ENCODE results near the gene ATAD3A.
"Not testable (repeated sequence)": the region's sequence is repeated elsewhere in the genome, so short reads cannot be mapped to it uniquely, and the experiment has no call there.

The ATAD3A gene

GRCh38 chr1:1511533-1512285 is at the start of gene ATAD3A:
Gene ATAD3A, plus strand, starts transcription at chr1:1512162. Its CDS starts 107 bp downstream, at chr1:1512269.
- peak; percentile 88 for DNase-seq

- DNase-seq: no peak
Observed at GRCh38 chr1:1462318-1462966, 49.5 kb upstream of the ATAD3A start.

- DNase-seq: no peak
Observed at GRCh38 chr1:1463312-1463711, 48.6 kb upstream of the ATAD3A start.

DNA sequence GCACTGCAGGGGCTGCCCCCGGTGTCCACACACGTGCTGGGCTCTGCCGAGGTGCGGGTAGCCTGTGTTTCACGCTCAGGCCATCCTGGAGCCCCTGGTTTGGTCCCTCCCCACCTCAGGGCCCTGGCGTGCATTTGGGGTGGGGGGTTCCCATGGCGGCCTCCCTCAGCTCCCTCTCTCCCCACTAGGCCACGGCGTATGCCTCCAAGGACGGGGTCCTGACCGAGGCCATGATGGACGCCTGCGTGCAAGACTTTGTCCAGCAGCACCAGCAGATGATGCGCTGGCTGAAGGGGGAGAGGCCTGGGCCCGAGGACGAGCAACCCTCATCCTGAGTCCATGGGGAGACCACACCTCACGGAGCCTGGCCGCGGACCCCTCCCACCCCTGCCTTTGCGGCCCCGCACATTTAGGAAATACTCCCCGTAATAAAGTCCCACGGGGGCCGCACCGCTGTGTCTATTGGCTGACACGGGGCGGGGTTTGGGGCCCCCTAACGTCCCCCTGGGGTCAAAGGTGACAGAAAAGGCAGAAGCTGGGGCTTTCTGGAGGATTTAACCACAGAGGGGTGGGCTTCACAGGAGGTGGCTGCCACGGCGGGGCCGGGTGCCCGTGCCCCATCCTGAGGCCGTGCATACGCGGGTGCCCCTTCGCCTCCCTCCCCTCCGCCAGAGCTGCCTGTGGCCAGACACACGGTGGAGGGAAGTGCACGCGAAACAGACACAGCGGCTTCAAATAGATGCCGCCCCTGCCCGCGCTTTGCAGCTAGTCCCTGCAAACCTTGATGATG is 43.6 kb upstream of the ATAD3A start:
- DNase-seq: not testable (repeated sequence)

- DNase-seq: no peak
Observed at GRCh38 chr1:1470626-1471388, 41.2 kb upstream of the ATAD3A start.

DNA sequence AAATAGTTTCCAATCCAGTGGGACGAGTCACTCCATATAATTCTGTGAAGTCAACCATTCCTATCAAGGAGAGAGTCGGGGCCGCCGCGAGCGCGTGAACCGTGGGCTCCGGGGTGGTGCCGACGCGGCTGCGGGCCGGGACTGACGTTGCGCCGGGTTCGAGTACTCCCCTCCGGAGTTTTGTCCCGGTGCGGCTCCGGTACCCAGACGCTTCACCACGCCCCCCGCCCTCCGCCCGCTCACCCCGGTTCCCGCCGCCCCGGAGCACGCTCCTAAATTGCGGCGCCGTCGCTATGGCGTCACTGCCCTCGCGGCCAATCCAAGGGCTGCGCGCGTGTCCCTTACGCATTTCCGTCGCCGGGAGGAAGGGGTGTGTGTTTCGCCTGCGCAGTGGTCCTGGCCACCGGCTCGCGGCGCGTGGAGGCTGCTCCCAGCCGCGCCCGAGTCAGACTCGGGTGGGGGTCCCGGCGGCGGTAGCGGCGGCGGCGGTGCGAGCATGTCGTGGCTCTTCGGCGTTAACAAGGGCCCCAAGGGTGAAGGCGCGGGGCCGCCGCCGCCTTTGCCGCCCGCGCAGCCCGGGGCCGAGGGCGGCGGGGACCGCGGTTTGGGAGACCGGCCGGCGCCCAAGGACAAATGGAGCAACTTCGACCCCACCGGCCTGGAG is 40.4 kb upstream of the ATAD3A start, which contains the start of gene ATAD3B:
Gene ATAD3B, plus strand, starts transcription at position 377 of the 664 bp plus-strand sequence. Its CDS starts 120 bp downstream, at position 497.
- peak; percentile 79 for DNase-seq

DNA sequence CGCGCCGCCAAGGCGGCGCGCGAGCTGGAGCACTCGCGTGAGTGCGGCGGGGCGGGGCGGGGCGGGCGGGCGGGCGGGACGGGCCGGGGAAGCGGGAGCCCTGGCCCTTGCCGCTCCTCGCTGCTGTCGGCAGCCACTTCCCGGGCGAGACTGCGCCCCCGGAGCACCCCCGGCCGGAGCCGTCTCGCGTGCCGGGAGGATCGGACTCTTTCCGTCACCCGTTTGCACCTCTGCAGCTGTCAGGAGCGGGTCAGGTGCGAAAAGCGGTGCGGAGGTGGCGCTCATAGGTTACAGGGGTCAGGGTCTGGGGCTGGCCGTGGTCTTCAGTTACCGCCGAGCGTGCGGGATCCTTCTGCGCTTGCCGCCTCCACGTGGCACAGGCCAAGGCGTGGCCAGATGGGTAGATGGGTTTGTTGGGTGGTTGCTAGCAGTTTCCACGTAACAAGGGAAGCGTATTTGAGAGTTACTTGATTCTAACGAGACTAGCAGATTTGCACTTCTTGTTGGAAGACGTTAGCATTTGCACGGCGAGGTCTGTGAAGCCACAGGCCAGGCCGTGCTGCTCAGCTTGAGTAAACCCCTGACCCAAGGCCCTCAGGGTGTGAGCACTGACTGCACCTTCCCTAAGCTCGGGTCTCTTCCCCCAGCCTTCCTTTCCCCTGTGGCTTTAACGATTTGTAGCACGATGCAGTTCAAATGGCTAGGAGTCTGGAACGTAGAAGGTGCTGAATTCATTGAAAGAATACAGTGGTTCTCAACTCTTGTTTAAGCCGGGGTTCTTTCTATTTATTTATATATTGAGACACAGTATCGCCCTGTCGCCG is 39.7 kb upstream of the ATAD3A start:
- DNase-seq: not testable (repeated sequence)

DNA sequence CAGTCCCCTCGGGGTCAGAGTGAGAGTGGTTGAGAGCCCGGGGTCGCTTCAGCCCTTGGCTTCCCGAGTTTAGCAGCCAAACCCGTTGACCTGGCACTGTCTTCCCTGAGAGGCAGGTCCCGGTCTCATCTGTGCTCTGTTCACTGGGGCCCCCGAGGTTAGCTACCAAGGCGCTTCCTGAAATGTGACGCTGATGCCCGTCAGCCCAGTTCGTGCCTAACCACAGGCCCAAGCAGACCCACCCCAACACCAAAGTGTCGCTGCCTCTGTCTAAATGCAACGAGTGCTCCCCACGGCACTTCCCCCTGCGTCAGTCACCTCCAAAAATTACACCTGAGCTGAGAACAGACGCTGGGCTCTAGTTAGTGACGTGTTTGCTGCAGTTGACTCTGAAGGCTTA is 36.0 kb upstream of the ATAD3A start:
- DNase-seq: not testable (repeated sequence)

DNA sequence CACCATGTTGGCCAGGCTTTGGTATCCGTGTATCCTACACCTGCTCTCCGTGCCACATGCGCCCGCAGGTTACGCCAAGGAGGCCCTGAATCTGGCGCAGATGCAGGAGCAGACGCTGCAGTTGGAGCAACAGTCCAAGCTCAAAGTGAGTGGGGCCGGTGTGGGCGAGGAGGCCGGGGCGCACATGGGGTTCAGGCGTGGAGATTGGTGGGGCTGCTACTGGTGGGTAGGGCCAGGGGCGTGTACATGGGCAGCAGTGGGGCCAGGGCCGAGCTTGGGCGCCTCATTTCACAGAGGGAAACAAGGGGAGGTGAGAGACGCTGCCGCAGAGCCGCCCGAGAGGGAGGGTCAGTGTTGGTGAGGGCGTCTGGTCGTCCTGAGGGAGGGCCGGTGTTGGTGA is 34.8 kb upstream of the ATAD3A start:
- DNase-seq: no peak

GRCh38 chr1:1479547-1480487 is 32.1 kb upstream of the ATAD3A start:
- DNase-seq: no peak

GRCh38 chr1:1480488-1480867 is 31.5 kb upstream of the ATAD3A start:
- DNase-seq: not testable (repeated sequence)

- not testable (repeated sequence) for DNase-seq
Observed at GRCh38 chr1:1481811-1482210, 30.2 kb upstream of the ATAD3A start.

GRCh38 chr1:1482856-1483255 is 29.1 kb upstream of the ATAD3A start:
- no peak for DNase-seq

- DNase-seq: no peak
Observed at GRCh38 chr1:1483714-1484113, 28.2 kb upstream of the ATAD3A start.

DNA sequence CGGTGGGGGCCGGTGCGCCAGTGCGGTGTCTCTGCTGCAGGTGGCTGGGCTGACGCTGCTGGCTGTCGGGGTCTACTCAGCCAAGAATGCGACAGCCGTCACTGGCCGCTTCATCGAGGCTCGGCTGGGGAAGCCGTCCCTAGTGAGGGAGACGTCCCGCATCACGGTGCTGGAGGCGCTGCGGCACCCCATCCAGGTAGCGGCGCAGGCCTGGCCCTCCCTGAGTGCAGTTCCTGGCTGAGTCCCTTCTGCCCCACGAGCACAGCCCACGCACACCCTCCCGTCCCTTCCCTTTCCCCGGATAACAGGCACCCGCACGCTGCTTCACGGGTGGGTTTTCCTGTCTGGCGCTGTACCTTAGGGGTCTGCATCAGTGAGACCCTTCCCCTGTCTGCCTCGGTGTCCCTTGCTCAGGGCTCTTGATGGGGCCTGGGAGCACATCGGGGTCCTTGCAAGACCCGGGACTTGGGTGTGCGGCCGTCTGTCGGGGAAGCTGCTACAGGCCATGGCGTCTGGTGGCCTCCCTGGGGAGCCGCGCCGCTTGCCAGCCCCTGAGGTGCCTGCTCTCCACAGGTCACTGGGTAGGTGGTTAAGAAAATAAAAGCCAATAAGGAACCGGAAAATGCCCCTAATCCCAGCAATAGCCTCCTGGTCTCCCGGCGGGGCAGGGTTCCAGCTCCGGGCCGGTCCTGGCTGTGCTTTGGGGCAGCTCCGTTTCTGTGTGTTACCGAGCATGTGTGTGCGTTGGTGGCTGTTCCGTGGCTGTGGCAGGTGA is 26.8 kb upstream of the ATAD3A start:
- DNase-seq: not testable (repeated sequence)

DNA sequence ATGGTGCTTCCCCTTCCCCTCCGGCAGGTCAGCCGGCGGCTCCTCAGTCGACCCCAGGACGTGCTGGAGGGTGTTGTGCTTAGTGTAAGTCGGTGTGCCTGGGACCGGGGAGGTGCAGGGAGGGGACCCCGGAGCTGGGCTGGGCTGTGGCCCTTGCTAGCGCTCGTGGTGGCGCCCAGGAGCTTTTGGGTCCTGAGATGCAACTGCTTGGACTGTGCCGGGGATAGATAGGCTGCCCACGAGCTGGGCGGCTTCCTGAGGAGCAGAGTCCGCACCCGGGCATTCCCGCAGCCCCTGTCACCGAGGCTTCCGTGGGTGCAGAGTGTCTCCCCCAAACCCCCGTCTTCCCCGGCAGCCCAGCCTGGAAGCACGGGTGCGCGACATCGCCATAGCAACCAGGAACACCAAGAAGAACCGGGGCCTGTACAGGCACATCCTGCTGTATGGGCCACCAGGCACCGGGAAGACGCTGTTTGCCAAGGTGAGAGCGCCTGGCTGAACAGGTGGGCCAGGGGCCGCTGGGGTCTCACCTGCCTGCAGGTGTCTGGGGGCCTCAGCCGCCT is 26.1 kb upstream of the ATAD3A start:
- not testable (repeated sequence) for DNase-seq

DNA sequence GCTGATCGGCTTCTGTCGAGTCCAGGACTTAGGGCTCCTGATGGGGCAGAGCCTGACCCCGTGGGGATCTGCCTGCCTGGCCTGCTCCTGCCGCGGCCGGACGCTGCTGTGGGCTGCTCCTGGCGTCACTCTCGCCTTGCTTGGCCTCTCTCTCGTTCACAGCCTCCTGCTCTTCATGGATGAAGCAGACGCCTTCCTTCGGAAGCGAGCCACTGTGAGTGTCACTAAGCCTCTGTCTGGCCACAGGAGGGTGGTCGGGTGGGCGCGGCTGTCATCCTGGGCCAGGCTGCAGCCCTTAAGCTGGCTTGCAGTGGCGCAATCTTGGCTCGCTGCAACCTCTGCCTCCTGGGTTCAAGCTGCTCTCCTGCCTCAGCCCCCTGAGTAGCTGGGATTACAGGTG is 24.3 kb upstream of the ATAD3A start:
- DNase-seq: no peak

- no peak for DNase-seq
Observed at GRCh38 chr1:1489231-1489630, 22.7 kb upstream of the ATAD3A start.

DNA sequence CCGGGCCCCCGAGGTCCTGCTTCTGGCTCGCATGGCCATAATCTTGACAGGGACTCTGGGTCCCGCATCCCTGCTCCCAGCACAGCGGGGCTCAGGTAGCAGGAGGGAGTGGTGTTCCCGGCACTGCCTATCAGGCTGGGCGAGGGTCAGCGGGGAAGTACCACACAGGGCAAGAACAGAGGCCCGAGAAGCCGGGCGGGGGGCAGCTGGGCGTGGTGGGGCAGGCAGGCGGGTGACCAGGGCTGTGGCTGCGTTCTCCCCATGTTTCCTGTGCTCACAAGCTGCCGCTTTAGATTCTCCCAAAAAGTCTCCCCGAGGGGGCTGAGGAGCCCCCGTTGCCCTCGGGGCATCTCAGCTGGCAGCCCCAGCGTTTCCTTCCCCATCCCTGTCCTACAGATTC is 22.1 kb upstream of the ATAD3A start:
- DNase-seq: no peak

All from NCI-H1092 treated with DMSO at 0.1 percent for 48 hours (cell line).